Superior temporal gyrus (tissue), 1 donor: ENCODE measurements around the gene CCNE1.
"Not testable (repeated sequence)": the region's sequence is repeated elsewhere in the genome, so short reads cannot be mapped to it uniquely, and the experiment has no call there.

ENCODE experiments used
- DNase-seq: peaks from one replicate; pipeline ENCODE4 v3.0.0-alpha.2; 2016; ENCODE audit errors: extremely low spot score

CCNE1 gene

GRCh38 chr19:29787281-29787680, 24.5 kb upstream of the CCNE1 start:
- no peak for DNase-seq

GRCh38 chr19:29789007-29789406, 22.8 kb upstream of the CCNE1 start:
- no peak for DNase-seq

GRCh38 chr19:29793116-29793727, 18.6 kb upstream of the CCNE1 start:
- DNase-seq, result no peak

- not testable (repeated sequence) for DNase-seq
Measured at GRCh38 chr19:29794490-29794889, 17.3 kb upstream of the CCNE1 start.

GRCh38 chr19:29795461-29796172, 16.2 kb upstream of the CCNE1 start:
- no peak for DNase-seq

- DNase-seq, result no peak
Measured at GRCh38 chr19:29796173-29796573, 15.6 kb upstream of the CCNE1 start.

- no peak for DNase-seq
Measured at GRCh38 chr19:29798774-29799497, 12.9 kb upstream of the CCNE1 start.

GRCh38 chr19:29800100-29800825, 11.5 kb upstream of the CCNE1 start:
- DNase-seq, result no peak

- not testable (repeated sequence) for DNase-seq
Measured at GRCh38 chr19:29803951-29804350, 7.8 kb upstream of the CCNE1 start.

- DNase-seq, result no peak
Measured at GRCh38 chr19:29804493-29804892, 7.3 kb upstream of the CCNE1 start.

GRCh38 chr19:29805031-29805965, 6.5 kb upstream of the CCNE1 start:
- no peak for DNase-seq

- DNase-seq, result no peak
Measured at GRCh38 chr19:29806098-29806866, 5.5 kb upstream of the CCNE1 start.

GRCh38 chr19:29807178-29807577, 4.6 kb upstream of the CCNE1 start:
- no peak for DNase-seq

GRCh38 chr19:29807870-29808405, 3.9 kb upstream of the CCNE1 start:
- no peak for DNase-seq

- DNase-seq, result no peak
Measured at GRCh38 chr19:29809795-29810503, 1.8 kb upstream of the CCNE1 start.

GRCh38 chr19:29810504-29810871, 1.3 kb upstream of the CCNE1 start:
- no peak for DNase-seq

- DNase-seq, result no peak
Measured at GRCh38 chr19:29812080-29812880, 489 bp downstream of the CCNE1 start.

- DNase-seq, result no peak
Measured at GRCh38 chr19:29812881-29813275, 1.1 kb downstream of the CCNE1 start.

- DNase-seq, result no peak
Measured at GRCh38 chr19:29813642-29814041, 1.9 kb downstream of the CCNE1 start.
